OCI-LY3 (cell line): ENCODE results near the gene VASN.

Source experiments
- CTCF ChIP-seq: fragments of 200-600, 300-600 bp; sonication (generic); IDR thresholded peaks from 2 replicates; pipeline ENCODE4 v1.5.1; 2014; ENCODE audit warnings: antibody characterized with exemption, low read length, low read depth
- EZH2phosphoT487 ChIP-seq: fragments of 200-600 bp; shearing (Covaris generic); IDR thresholded peaks from 2 replicates; pipeline ENCODE4 v1.6.1; 2018; ENCODE audit warnings: antibody characterized with exemption, mixed run types, low read depth

- TF ChIP-seq CTCF (no peak), EZH2phosphoT487 (no peak)
Observed at GRCh38 chr16:4383591-4384444, 12.2 kb downstream of the VASN start.
